Left ventricle myocardium inferior (tissue), 1 donor: ENCODE data around the gene PLPP7. TPM values are rescaled to one million over a fixed set of nuclear protein-coding genes. Genes with fewer than 3 reads are reported as not detected.
"Not testable (repeated sequence)": the region's sequence is repeated elsewhere in the genome, so short reads cannot be mapped to it uniquely, and the experiment has no call there.

Source experiments
- DNase-seq: peaks from one replicate; pipeline ENCODE4 v3.0.0-alpha.2; 2020
- H3K27ac ChIP-seq: fragments of 200-600 bp; replicated peaks from 2 replicates; pipeline ENCODE4 v1.8.0; 2021
- H3K27me3 ChIP-seq: fragments of 200-600 bp; 2 replicates; pipeline ENCODE4 v1.8.0; 2021; ENCODE audit warnings: low read depth
- H3K36me3 ChIP-seq: fragments of 200-600 bp; 2 replicates; pipeline ENCODE4 v1.8.0; 2021
- H3K4me1 ChIP-seq: fragments of 200-600 bp; 2 replicates; pipeline ENCODE4 v1.8.0; 2021
- H3K4me3 ChIP-seq: fragments of 200-600 bp; 2 replicates; pipeline ENCODE4 v1.8.0; 2021; ENCODE audit warnings: mild to moderate bottlenecking, moderate library complexity
- H3K9me3 ChIP-seq: fragments of 200-600 bp; replicated peaks from 2 replicates; pipeline ENCODE4 v1.8.0; 2021
- CTCF ChIP-seq: fragments of 200-600 bp; IDR thresholded peaks from 2 replicates; pipeline ENCODE4 v1.8.0; 2021; ENCODE audit warnings: antibody characterized with exemption, mild to moderate bottlenecking, borderline replicate concordance
- intact Hi-C: fragments of 100-400 bp; cut with micrococcal nuclease; formaldehyde crosslinking; loops from one replicate; pipeline ENCODE4 v1.11.0; 2022
- long read RNA-seq: library from polyadenylated mRNA; unstranded; transcript quantifications from one replicate; pipeline ENCODE4 v2.0.0, GENCODE V29; 2021
- total RNA-seq: library from RNA; stranded (reverse); fragmentation: NEBNext Ultra II Directional; extraction: Animal tissue kit (Norgen Biotek cat#: 25700); gene quantifications from one replicate; pipeline ENCODE4 v1.2.1, GENCODE V29; 2021
- donor health status: DM: no; HTN: yes; CAD: no; lungs with severe emphysema.

Gene PLPP7
- 120 TPM for total RNA-seq
- long read RNA-seq, transcript PLPP7-202 (2 exons, 2,095 nt), result major isoform, 179 of 212 reads
- long read RNA-seq, partial matches to known transcripts, result 0 of 212 reads
- long read RNA-seq, other reads (novel, unspliced or antisense), result 31 of 212 reads

DNA sequence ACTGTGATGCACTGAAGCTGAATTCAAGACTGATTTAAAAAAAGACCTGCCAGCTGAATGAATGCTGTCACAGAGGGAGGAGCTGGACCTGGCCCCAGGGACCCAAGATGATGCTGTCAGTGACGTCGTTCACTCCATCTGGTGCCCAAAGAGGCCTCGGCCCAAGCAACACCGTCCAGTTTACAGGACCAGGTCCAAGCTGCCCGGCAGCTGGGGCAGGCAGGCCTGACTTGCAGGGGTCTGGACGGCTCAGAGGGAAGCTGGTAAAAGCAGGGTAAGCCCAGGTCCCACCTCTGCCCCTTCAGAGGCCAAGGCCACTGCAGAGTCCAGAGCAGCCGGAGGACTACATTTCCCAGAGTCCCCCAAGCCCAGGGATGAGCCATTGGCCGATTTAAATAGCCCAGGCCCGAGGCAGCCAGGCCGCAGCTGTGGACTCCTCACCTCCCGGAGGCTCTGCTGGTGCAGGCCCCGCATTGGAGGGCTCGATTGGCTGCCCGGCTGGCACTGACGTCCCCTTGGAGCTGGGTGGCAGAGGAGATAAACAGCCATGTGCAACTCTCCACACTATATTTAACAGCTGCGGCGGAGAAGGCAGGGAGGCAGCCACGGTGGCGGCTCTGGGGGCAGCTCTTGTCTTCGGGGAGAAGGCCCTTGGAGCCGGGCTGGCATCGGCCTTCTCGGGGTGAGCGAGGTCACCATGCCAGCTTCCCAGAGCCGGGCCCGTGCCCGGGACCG, at the start of gene PLPP7:
Gene PLPP7 (plus strand): TSS at position 423 of the 735 bp plus-strand sequence. CDS start 275 bp downstream, at position 698.
- Histone ChIP-seq H3K27ac (peak within 1 kb of the TSS; percentile 96), H3K27me3 (no peaks in the 10 kb centered on the region), H3K36me3 (peaks cover 15% of the 10 kb centered on the region), H3K4me3 (peak within 1 kb of the TSS; percentile 86), H3K9me3 (no peaks in the 10 kb centered on the region), H3K4me1 (peaks cover 72% of the 10 kb centered on the region)
- no peak for TF ChIP-seq CTCF
- DNase-seq, result peak; percentile 88
- intact Hi-C loops, result no loop called here

GRCh38 chr9:131240047-131240921, 49.2 kb upstream of the PLPP7 start:
- intact Hi-C loops, result no loop called here
- no peak for DNase-seq

DNA sequence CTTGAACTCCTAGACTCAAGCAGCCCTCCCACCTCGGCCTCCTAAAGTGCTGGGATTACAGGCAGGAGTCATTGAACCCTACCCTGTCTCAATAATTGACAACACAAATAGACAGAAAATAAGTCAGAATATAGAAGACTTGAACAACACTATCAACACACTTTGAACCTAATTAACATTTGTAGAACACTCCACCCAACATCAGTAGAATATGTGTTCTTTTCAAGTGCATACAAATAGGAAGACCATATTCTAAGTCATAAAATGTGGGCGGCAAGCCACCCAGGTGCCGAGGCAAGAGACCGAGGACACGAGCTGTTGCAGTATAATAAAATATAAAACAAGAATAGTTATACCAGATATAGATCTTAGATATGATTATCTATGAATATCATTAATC, 45.2 kb upstream of the PLPP7 start:
- intact Hi-C loops, DNase-seq, H3K36me3 ChIP-seq: not testable (repeated sequence)

More at GRCh38 chr9:131240047-131240921, 49.2 kb upstream of the PLPP7 start:
- Histone ChIP-seq H3K4me3 (no peak overlapping the region), H3K27me3 (no peaks in the 10 kb centered on the region), H3K4me1 (peaks cover 41% of the 10 kb centered on the region), H3K36me3 (peaks cover 3% of the 10 kb centered on the region), H3K27ac (peak overlapping the region; percentile 93), H3K9me3 (peaks cover 4% of the 10 kb centered on the region)
- TF ChIP-seq CTCF, result no peak

DNA sequence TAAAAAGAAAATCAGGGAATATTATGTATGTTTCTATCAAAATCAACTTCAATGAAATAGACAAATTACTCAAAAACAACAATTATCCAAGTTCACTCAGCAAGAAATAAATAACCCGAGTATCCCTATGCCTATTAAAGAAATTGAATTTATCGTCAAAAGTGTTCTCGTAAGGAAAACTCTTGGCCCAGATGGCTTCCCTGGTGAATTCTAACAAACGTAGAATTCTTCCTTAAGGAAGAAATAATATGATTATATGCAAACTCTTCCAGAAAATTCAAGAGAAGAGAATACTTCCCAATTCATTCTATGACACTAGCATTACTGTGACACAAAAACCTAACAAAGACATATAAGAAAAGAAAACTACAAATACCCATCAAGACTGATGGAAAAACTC, 42.9 kb upstream of the PLPP7 start:
- H3K9me3 ChIP-seq, result peaks cover 4% of the 10 kb centered on the region
- H3K4me1 ChIP-seq, result no peaks in the 10 kb centered on the region
- H3K36me3 ChIP-seq, result no peaks in the 10 kb centered on the region
- no peak for TF ChIP-seq CTCF
- no peak overlapping the region for H3K4me3 ChIP-seq
- no peaks in the 10 kb centered on the region for H3K27me3 ChIP-seq
- H3K27ac ChIP-seq, result no peak overlapping the region
- no peak for DNase-seq
- intact Hi-C loops, result no loop called here

More for the DNA sequence above, 45.2 kb upstream of the PLPP7 start:
- H3K4me3 ChIP-seq, H3K9me3 ChIP-seq, H3K27ac ChIP-seq, H3K4me1 ChIP-seq, H3K27me3 ChIP-seq: not testable (repeated sequence)

DNA sequence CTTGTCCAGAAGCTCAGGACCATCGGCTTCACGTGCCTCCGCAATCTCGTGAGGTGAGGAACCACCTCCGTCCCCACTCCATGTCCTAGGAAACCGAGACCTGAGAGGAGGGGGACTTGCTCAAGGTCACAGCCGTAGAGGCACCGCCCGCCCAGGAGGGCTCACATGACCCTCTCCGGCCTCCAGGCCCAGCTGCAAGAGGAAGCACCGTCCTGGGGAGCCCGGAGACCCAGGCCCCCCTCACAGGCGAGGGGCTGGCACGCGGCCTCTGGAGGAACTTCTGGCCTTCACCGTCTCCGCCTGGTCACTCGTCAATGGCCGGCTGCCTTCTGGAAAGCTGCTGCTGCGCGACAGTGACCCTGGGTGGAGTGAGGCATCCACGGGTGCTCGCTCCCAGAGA, 37.4 kb upstream of the PLPP7 start:
- TF ChIP-seq CTCF, result no peak
- Histone ChIP-seq H3K4me3 (peak overlapping the region; percentile 37), H3K27me3 (no peaks in the 10 kb centered on the region), H3K27ac (peak overlapping the region; percentile 87), H3K4me1 (peaks cover 39% of the 10 kb centered on the region), H3K9me3 (no peaks in the 10 kb centered on the region), H3K36me3 (no peaks in the 10 kb centered on the region)
- intact Hi-C loops, result no loop called here
- DNase-seq, result no peak
